SK-N-MC (cell line): Measurements from ENCODE around the gene AGAP1.

Experiments used
- EZH2 ChIP-seq: fragments of 200-600 bp; sonication (generic); IDR thresholded peaks from one replicate; pipeline ENCODE4 v1.6.1; 2017; ENCODE audit warnings: antibody characterized with exemption
- FOXP2 ChIP-seq: optimal IDR thresholded peaks from 2 replicates; pipeline ENCODE3; 2011; ENCODE audit warnings: mild to moderate bottlenecking, moderate library complexity; ENCODE audit not compliant: insufficient read depth; ENCODE audit errors: extremely low read length, control extremely low read depth
- POLR2AphosphoS5 ChIP-seq: IDR thresholded peaks from 2 replicates; pipeline ENCODE4 v1.6.1; 2012; ENCODE audit warnings: mild to moderate bottlenecking, low read depth, low read length, borderline replicate concordance

DNA sequence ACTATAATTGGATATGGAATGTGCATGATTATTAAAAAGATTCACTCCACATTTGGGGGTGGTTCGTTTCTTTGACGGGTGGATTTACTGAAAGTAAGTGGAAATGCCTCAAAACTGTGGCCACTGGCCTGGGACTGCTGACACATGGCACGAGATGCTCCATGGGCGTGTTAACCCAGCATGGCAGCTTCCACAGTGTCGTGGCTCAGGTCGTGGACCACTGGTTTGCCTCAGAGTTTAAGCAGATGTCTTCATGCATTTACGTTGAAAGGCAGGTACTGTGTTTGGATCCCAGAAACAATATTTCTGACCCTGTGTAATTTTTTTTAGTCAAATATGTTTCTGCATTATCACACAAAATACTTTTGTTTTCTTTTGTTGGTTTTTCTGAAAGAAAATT, 432.4 kb downstream of the AGAP1 start:
- TF ChIP-seq EZH2 (no peak), POLR2AphosphoS5 (no peak), FOXP2 (no peak)
